ENCODE data around the gene ITSN2.
"Not testable (repeated sequence)": the region's sequence is repeated elsewhere in the genome, so short reads cannot be mapped to it uniquely, and the experiment has no call there.

The ITSN2 gene

DNA sequence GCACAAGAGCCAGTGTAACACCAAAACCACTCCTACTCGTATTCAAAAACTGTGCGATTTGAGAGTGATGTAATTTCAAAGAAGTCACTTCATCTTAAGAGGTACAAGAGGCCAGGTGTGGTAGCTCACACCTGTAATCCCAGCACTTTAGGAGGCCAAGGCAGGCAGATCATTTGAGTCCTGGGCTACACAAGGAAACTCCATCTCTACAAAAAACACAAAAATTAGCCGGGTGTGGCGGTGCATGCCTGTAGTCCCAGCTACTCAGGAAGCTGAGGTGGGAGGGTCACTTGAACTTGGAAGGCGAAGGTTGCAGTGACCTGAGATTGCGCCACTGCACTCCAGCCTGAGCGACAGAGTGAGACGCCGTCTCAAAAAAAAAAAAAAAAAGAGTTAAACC, 21.2 kb downstream of the ITSN2 start:
- intact Hi-C loops (cut with DNase I); DNase-seq: not testable (repeated sequence)

DNA sequence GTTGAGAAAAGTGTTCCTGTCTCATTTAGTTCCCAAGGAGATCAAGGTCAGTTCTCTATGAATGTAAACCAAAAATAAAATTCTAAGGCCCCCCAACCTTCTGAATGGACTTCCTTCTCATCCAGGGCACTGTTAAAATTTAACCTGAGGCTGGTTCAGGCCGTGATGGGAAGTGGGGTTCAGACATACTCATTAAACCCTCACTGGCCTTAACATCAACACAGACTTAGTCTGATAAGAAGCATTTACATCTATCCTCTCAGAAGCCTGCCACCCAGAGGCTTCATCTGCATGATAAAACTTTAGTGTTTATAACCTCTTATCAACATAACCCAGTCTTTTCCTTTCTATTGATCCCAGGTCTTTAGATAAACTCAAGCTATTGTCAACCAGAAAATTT, 22.4 kb downstream of the ITSN2 start:
- no peak for DNase-seq

DNA sequence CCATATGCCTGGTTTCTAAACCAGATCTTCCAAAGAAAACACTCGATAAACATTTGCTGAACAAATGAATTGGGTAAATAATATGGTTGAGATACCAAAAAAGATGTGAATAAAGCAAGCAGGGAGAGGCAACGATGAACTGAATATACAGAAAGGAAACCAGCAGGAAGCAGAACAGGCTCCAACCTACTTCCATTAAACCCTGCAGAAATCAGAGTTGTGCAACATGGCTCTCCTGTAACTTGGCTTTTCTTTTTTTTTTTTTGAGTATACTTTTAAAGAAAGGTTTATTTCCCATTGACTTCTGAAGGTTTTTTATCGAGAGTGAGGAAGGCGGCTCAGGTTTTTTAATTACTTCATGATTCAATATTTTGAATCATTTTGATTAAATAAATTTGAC, 23.5 kb downstream of the ITSN2 start:
- intact Hi-C loops (cut with DNase I): no loop called here
- no peak for DNase-seq

More for the DNA sequence above, 22.4 kb downstream of the ITSN2 start:
- intact Hi-C loops (cut with DNase I): no loop called here

- intact Hi-C loops (cut with DNase I): no loop called here
Observed at GRCh38 chr2:24334245-24334633, 26.1 kb downstream of the ITSN2 start.

DNA sequence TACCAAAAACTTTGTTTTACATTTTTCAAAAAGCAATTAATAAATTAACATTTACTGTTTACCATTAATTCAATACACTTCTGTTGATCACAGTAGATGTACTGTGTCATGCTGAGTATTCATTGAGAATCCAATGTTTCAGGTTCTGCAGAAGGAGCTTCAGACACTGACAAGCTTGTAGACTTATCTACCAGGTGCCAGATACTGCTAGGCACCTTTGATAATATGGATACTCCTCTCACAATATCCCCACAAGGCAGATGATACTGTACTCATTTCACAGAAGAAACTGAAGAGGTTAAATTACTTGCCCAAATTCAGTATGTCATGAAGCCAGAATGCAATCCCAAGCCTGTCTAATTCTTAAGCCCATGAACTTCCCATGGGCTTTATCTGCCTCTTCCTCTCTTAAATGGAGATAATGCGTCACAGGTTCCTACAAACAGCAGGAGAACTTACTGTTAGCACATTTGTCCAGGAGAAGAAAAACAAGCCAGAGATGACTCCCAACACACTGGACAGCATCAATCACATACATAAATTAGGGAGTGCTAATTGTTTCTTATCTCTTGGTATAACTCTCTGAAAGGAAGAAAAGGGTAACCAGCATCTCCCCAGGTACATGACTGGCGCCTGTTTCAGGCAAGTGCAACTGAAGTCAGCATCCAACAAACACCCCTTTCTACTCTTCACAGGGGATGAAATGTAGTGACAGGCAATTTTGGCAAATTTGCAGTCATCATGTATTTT, 27.4 kb downstream of the ITSN2 start:
- intact Hi-C loops (cut with DNase I): no loop called here
- no peak for DNase-seq

More at GRCh38 chr2:24334245-24334633, 26.1 kb downstream of the ITSN2 start:
- DNase-seq: peak in 1 of 10 donors; percentile 45

DNA sequence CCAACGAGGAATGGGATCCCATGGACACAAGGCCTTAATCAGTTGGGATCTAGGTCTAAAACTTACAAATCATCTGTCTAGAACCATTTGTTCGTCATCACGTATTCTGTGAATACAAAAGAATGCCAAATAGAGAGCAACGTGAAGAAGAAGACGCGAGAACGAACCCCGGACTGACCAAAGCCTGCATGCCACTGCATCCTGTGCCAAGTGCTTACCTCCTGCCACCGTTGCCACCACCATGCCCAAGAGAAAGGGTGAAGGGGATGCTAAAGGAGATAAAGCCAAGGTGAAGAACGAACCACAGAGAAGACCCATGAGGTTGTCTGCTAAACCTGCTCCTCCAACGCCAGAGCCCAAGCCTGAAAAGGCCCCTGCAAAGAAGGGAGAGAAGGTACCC, 30.2 kb downstream of the ITSN2 start:
- intact Hi-C loops (cut with DNase I): no loop called here
- DNase-seq: no peak

DNA sequence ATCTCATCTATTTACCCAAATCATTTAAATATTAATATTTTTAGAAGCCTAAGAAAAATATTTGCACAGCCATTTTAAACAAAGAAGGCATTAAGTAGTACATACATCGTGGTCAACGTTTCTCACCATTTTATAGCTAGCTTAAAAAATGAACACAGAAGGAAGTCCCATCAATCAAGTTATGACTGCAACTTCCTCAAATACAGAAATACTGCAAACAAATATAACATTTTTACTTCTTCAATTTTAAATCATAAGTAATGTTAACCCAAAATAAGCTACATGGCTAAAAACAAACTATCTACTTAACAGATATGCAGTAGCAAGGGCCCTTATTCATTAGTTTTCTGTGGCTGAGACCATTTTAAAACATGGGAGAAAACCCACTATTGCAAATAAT, 30.6 kb downstream of the ITSN2 start:
- no peak for DNase-seq
- intact Hi-C loops (cut with DNase I): no loop called here

DNA sequence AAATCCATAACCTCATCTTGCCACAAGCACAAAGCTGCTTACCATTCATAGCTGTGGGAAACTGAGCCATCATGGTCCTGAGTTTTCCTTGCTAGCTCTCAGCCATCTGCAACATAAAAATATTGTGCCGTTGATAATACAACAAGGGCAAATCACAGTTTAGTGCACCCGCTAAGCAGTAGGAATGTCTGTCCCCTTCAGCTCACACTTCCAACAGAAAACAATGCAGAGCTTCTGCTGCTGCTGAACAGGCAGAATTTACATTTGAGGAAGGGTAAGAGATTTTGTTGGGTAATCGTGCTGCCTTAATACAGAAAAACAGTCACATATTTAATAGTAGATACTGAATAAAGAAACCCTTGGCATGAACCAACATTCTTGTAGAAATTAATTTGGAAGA, 32.3 kb downstream of the ITSN2 start:
- intact Hi-C loops (cut with DNase I): no loop called here
- no peak for DNase-seq

- intact Hi-C loops (cut with DNase I): no loop called here
- DNase-seq: peak in 1 of 10 donors; percentile 19
Observed at GRCh38 chr2:24317491-24317920, 42.8 kb downstream of the ITSN2 start.

DNA sequence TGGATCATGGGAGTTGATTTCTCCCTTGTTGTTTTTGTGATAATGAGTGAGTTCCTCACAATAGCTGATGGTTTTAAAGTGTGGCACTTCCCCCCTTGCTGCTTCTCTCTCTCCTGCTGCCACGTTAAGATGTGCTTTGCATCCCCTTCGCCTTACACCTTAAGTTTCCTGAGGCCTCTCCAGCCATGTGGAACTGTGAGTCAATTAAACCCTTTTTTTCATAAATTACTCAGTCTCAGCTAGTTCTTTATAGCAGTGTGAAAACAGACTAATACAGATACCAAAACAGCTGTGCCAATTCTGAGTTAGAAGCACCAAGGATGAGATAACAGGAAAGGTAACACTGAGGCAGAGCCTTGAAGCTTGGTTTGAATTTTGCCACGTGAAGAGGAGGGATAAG, 44.7 kb downstream of the ITSN2 start:
- DNase-seq: no peak
- intact Hi-C loops (cut with DNase I): no loop called here

- intact Hi-C loops (cut with DNase I): no loop called here
- no peak for DNase-seq
Observed at GRCh38 chr2:24313744-24314632, 46.3 kb downstream of the ITSN2 start.

GRCh38 chr2:24307961-24308360, 52.4 kb downstream of the ITSN2 start:
- intact Hi-C loops (cut with DNase I): no loop called here
- no peak for DNase-seq

DNA sequence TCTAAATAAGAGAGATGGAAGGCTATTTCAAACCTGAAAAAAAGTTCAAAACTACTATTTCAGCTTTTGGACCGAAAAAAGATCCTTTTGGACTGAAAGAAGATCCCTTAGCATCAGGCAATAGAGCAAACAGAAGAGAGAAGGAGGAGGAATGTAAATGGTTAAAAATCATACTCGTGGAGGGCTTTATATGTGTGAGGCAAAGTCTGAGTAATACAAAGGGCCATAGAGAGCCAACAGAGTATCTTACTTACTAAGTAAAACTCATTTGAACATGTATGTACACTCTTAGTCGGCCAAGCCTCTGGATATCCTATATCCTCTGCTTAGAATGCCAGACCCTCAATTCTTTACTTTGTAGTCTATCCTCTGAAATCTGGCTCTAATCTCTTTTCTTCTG, 55.7 kb downstream of the ITSN2 start:
- intact Hi-C loops (cut with DNase I): no loop called here
- no peak for DNase-seq

GRCh38 chr2:24304098-24304497, 56.2 kb downstream of the ITSN2 start:
- intact Hi-C loops (cut with DNase I): no loop called here
- peak in 3 of 10 donors; percentile 13 to 33 (median 27) for DNase-seq

DNA sequence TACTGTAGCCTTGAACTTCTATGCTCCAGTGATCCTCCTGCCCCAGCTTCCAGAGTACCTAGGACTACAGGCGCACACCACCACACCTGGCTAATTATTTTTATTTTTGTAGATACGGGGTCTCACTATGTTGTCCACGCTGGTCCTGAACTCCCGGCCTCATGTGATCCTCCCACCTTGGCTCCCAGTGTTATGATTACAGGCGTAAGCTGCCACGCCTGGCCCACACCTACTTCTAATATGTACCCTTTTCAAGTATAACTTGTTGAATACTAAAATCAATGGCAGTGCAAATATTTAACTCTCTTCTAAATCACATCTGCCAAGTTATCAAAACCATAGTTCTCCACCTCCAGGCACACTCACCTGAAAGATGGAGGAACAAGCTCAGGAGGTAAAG, 58.7 kb downstream of the ITSN2 start:
- intact Hi-C loops (cut with DNase I): no loop called here
- no peak for DNase-seq

DNA sequence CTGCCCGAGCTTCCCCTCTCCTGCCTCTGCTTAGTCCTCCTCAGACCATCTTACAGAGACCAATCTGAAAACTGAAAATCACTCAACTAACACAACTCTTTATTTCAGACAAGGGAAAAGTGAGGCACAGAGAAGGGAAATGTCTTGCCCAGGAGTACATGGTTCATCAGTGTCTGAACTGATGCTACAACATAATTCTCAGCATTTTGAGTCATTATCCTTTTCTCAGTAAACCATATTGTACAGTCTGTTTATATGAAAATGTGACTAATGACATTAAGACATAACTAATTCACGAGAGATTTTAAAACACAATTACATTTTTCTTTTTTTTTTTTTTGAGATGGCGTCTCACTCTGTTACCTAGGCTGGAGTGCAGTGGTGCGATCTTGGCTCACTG, 62.7 kb downstream of the ITSN2 start:
- intact Hi-C loops (cut with DNase I): no loop called here
- DNase-seq: no peak

DNA sequence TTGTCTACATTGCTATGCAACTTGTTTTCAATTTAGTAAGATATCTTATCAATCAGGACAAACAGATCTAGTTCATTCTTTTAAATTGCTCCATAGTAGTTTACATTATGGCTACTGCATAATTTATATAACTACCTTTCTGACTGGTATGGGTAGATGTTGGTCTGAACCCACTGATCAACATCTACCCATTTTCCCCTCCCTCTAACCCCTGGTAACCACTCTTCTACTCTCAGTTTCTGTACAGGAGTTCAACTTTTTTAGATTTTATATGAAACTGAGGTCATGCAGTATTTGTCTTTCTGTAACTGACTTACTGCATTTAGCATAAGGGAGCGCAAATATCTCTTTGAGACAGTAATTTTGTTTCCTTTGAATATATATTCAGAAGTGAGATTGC, 73.2 kb downstream of the ITSN2 start:
- no peak for DNase-seq
- intact Hi-C loops (cut with DNase I): no loop called here

GRCh38 chr2:24285484-24286152, 74.7 kb downstream of the ITSN2 start:
- no peak for DNase-seq
- intact Hi-C loops (cut with DNase I): no loop called here

DNA sequence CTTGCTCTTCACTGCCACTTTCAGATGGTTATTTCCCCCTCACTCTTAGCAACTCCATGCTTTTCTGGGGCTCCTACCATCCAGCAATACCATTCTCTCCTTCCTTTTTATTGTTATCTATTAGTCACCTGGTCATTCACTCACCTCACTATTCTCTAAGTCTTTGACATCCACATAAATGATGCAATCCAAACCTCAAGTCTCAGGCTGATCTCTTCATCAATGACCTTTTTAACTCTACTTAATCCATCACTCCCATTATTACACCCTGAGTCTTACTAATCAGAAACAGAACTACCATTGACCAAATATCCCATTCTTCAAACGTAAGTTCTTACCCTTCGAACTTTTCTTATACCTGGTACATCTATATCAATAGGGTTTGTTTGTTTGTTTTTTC, 79.7 kb downstream of the ITSN2 start:
- no peak for DNase-seq
- intact Hi-C loops (cut with DNase I): no loop called here

DNA sequence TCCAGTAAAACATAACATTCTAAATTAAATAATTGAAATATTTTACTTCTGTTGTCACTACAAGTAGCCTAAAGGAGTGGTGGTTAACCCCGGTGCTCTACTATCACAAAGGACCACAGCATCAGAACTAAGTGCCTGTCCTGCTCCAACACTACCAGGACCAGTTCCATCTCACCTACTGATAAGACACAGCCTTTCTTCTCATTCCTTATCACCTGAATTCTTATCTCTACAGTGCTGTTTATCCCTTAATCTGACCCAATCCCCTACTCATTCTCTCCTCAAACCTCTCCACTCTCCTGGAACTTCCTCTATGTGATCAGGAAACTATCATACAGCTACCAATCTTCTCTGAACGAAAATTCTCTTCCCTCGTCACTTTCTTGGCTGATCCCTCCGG, 80.2 kb downstream of the ITSN2 start:
- no peak for DNase-seq
- intact Hi-C loops (cut with DNase I): no loop called here

- intact Hi-C loops (cut with DNase I): no loop called here
- DNase-seq: no peak
Observed at GRCh38 chr2:24276349-24276899, 83.9 kb downstream of the ITSN2 start.

Data from posterior cingulate gyrus (tissue), 11 donors.